GM23338 (cell line): ENCODE data around the gene DNAJC4. TPM values are rescaled to one million over a fixed set of nuclear protein-coding genes. Genes with fewer than 3 reads are reported as not detected.

ENCODE experiments used
- ATAC-seq: fragments of 200-7000 bp; cut with Tn5 transposase; 3 replicates; pipeline ENCODE4 v1.9.1; 2020
- DNase-seq: peaks from one replicate; pipeline ENCODE4 v3.0.0-alpha.2; 2015; ENCODE audit warnings: low spot score
- H2AFZ ChIP-seq: fragments of 200-600 bp; sonication (generic); 2 replicates; pipeline ENCODE4 v1.8.0; 2016; ENCODE audit warnings: antibody characterized with exemption, mild to moderate bottlenecking, moderate library complexity
- H3F3A ChIP-seq: fragments of 200-600 bp; sonication (generic); replicated peaks from 2 replicates; pipeline ENCODE4 v1.8.0; 2017; ENCODE audit warnings: antibody characterized with exemption, mixed run types, low read depth
- H3K27ac ChIP-seq: fragments of 200-600 bp; sonication (generic); 2 replicates; pipeline ENCODE4 v1.6.1; 2016; ENCODE audit warnings: low read depth
- H3K27me3 ChIP-seq: fragments of 200-600 bp; sonication (generic); 2 replicates; pipeline ENCODE4 v1.8.0; 2016; ENCODE audit warnings: mild to moderate bottlenecking, mixed run types, moderate library complexity; ENCODE audit not compliant: insufficient read depth
- H3K36me3 ChIP-seq: fragments of 200-600 bp; sonication (generic); 2 replicates; pipeline ENCODE4 v1.8.0; 2016; ENCODE audit warnings: mild to moderate bottlenecking; ENCODE audit not compliant: insufficient read depth
- H3K4me1 ChIP-seq: fragments of 200-600 bp; sonication (generic); 2 replicates; pipeline ENCODE4 v1.8.0; 2016; ENCODE audit warnings: mild to moderate bottlenecking, moderate library complexity; ENCODE audit not compliant: insufficient read depth
- H3K4me2 ChIP-seq: fragments of 200-600 bp; sonication (generic); 2 replicates; pipeline ENCODE4 v1.7.1; 2017; ENCODE audit warnings: mixed run types
- H3K4me3 ChIP-seq: fragments of 200-600 bp; sonication (generic); 2 replicates; pipeline ENCODE4 v1.6.1; 2016; ENCODE audit warnings: mixed run types
- H3K79me2 ChIP-seq: fragments of 200-600 bp; sonication (generic); replicated peaks from 2 replicates; pipeline ENCODE4 v1.8.0; 2017; ENCODE audit warnings: mild to moderate bottlenecking; ENCODE audit not compliant: insufficient read depth
- H3K9me2 ChIP-seq: fragments of 200-600 bp; sonication (generic); 2 replicates; pipeline ENCODE4 v1.8.0; 2017; ENCODE audit not compliant: insufficient read depth
- H4K20me1 ChIP-seq: fragments of 200-600 bp; sonication (generic); replicated peaks from 2 replicates; pipeline ENCODE4 v1.8.0; 2017; ENCODE audit warnings: mild to moderate bottlenecking; ENCODE audit not compliant: insufficient read depth
- H3K27ac Mint-ChIP-seq: 2 replicates; pipeline ENCODE4 v1.8.0; 2020; ENCODE audit warnings: inconsistent platforms, mild to moderate bottlenecking, moderate library complexity, mixed read lengths
- H3K27me3 Mint-ChIP-seq: 3 replicates; pipeline ENCODE4 v1.8.0; 2022; ENCODE audit warnings: low read depth, mild to moderate bottlenecking, moderate library complexity, mixed read lengths, inconsistent platforms; ENCODE audit not compliant: insufficient read depth, poor library complexity
- H3K36me3 Mint-ChIP-seq: 3 replicates; pipeline ENCODE4 v1.8.0; 2021; ENCODE audit warnings: low read depth, mild to moderate bottlenecking, inconsistent platforms, moderate library complexity, mixed read lengths
- H3K4me1 Mint-ChIP-seq: 3 replicates; pipeline ENCODE4 v1.8.0; 2020; ENCODE audit warnings: mild to moderate bottlenecking, inconsistent platforms, mixed read lengths
- H3K4me3 Mint-ChIP-seq: 3 replicates; pipeline ENCODE4 v1.8.0; 2021; ENCODE audit warnings: moderate library complexity, mild to moderate bottlenecking, inconsistent platforms, mixed read lengths
- H3K9me3 Mint-ChIP-seq: 3 replicates; pipeline ENCODE4 v1.8.0; 2020; ENCODE audit warnings: moderate library complexity, mild to moderate bottlenecking, inconsistent platforms, mixed read lengths
- CREB1 ChIP-seq: fragments of 250-450 bp; sonication (Bioruptor Pico); IDR thresholded peaks from 2 replicates; pipeline ENCODE4 v1.5.0; 2020; ENCODE audit warnings: low read depth, mild to moderate bottlenecking, moderate library complexity
- EZH2 ChIP-seq: fragments of 200-600 bp; sonication (generic); IDR thresholded peaks from one replicate; pipeline ENCODE4 v1.8.0; 2017; ENCODE audit warnings: antibody characterized with exemption, mild to moderate bottlenecking, low read depth; ENCODE audit not compliant: unreplicated experiment
- EZH2phosphoT487 ChIP-seq: fragments of 200-600 bp; sonication (generic); IDR thresholded peaks from one replicate; pipeline ENCODE4 v1.8.1; 2018; ENCODE audit warnings: antibody characterized with exemption; ENCODE audit not compliant: unreplicated experiment
- JUNB ChIP-seq: IDR thresholded peaks from one replicate; pipeline ENCODE4 v1.6.1; 2016; ENCODE audit warnings: antibody characterized with exemption; ENCODE audit not compliant: unreplicated experiment
- NANOG ChIP-seq: IDR thresholded peaks from 2 replicates; pipeline ENCODE4 v1.6.1; 2016; ENCODE audit warnings: antibody characterized with exemption, borderline replicate concordance
- POLR2AphosphoS5 ChIP-seq: IDR thresholded peaks from 2 replicates; pipeline ENCODE4 v1.6.1; 2016; ENCODE audit warnings: antibody characterized with exemption, low read depth
- STAT1 ChIP-seq: IDR thresholded peaks from one replicate; pipeline ENCODE4 v1.6.1; 2016; ENCODE audit warnings: antibody characterized with exemption; ENCODE audit not compliant: unreplicated experiment
- ZNF114 ChIP-seq: fragments of 250-450 bp; sonication (Bioruptor Pico); IDR thresholded peaks from 2 replicates; pipeline ENCODE4 v1.5.0; 2020; ENCODE audit warnings: mild to moderate bottlenecking, moderate library complexity
- ZNF331 ChIP-seq: fragments of 250-450 bp; sonication (Bioruptor Pico); IDR thresholded peaks from 2 replicates; pipeline ENCODE4 v1.5.0; 2020; ENCODE audit warnings: low read depth, mild to moderate bottlenecking, moderate library complexity
- polyA plus RNA-seq: library from polyadenylated mRNA; unstranded; fragments of >200 nt; fragmentation: Nextera tagmentation; extraction: Ambion mirVana; gene quantifications from 2 replicates; pipeline ENCODE4 v1.2.1, GENCODE V29; 2016
- total RNA-seq: library from RNA; depleted of rRNA; stranded (reverse); fragments of >200 nt; shearing (Covaris generic); gene quantifications from 2 replicates; pipeline ENCODE4 v1.2.3, GENCODE V29; 2014
- TF ChIP-seq, protein P1 (sequence below), 2 experiments: fragments of 200-600 bp in 1 of 2; sonication (generic) in 1 of 2; conservative IDR thresholded peaks; 2 replicates each; pipeline versions ENCODE4 v1.5.1 to v1.6.1; 2016 to 2017; ENCODE audit warnings: antibody characterized with exemption in 2 of 2, low read depth in 2 of 2, mild to moderate bottlenecking in 2 of 2, moderate library complexity in 1 of 2
- TF ChIP-seq, protein P2 (sequence below): fragments of 250-450 bp; sonication (Bioruptor Pico); IDR thresholded peaks from 2 replicates; pipeline ENCODE4 v1.5.0; 2020; ENCODE audit warnings: mild to moderate bottlenecking, moderate library complexity
- TF ChIP-seq, protein P3 (sequence below): IDR thresholded peaks from one replicate; pipeline ENCODE4 v1.6.1; 2018; ENCODE audit warnings: antibody characterized with exemption; ENCODE audit not compliant: unreplicated experiment
- TF ChIP-seq, protein P4 (sequence below): IDR thresholded peaks from 2 replicates; pipeline ENCODE4 v1.6.1; 2016; ENCODE audit warnings: antibody characterized with exemption

The DNAJC4 gene
- total and polyA plus RNA-seq, 2 experiments from 2014 or later, result 10.5 to 34.4 TPM

GRCh38 chr11:64207256-64208085 lies 22.9 kb upstream of the DNAJC4 start:
- DNase-seq, result peak; percentile 34

More at GRCh38 chr11:64207256-64208085, 22.9 kb upstream of the DNAJC4 start:
- peaks cover 31% of the 10 kb centered on the region for H3F3A ChIP-seq
- H3K4me1 Mint-ChIP-seq, result peaks cover 18% of the 10 kb centered on the region
- H2AFZ ChIP-seq, result no peak overlapping the region
- peak overlapping the region; percentile 56; the same call in 1 of the 2 replicates for H3K27ac Mint-ChIP-seq
- no peaks in the 10 kb centered on the region for H3K27me3 ChIP-seq
- H3K4me1 ChIP-seq, result no peaks in the 10 kb centered on the region; the same call in 1 of the 2 replicates
- H3K79me2 ChIP-seq, result no peaks in the 10 kb centered on the region
- TF ChIP-seq, protein P1, sequence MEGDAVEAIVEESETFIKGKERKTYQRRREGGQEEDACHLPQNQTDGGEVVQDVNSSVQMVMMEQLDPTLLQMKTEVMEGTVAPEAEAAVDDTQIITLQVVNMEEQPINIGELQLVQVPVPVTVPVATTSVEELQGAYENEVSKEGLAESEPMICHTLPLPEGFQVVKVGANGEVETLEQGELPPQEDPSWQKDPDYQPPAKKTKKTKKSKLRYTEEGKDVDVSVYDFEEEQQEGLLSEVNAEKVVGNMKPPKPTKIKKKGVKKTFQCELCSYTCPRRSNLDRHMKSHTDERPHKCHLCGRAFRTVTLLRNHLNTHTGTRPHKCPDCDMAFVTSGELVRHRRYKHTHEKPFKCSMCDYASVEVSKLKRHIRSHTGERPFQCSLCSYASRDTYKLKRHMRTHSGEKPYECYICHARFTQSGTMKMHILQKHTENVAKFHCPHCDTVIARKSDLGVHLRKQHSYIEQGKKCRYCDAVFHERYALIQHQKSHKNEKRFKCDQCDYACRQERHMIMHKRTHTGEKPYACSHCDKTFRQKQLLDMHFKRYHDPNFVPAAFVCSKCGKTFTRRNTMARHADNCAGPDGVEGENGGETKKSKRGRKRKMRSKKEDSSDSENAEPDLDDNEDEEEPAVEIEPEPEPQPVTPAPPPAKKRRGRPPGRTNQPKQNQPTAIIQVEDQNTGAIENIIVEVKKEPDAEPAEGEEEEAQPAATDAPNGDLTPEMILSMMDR (conservative IDR thresholded peaks at IDR 0.05; ENCODE audit: low read depth in 2 of 2), result no peak
- TF ChIP-seq POLR2AphosphoS5 (no peak), ZNF114 (no peak), JUNB (no peak), EZH2phosphoT487 (no peak), NANOG (no peak), CREB1 (no peak), STAT1 (no peak), EZH2 (no peak), ZNF331 (CRISPR knock-in tag) (no peak)
- TF ChIP-seq, protein P2, sequence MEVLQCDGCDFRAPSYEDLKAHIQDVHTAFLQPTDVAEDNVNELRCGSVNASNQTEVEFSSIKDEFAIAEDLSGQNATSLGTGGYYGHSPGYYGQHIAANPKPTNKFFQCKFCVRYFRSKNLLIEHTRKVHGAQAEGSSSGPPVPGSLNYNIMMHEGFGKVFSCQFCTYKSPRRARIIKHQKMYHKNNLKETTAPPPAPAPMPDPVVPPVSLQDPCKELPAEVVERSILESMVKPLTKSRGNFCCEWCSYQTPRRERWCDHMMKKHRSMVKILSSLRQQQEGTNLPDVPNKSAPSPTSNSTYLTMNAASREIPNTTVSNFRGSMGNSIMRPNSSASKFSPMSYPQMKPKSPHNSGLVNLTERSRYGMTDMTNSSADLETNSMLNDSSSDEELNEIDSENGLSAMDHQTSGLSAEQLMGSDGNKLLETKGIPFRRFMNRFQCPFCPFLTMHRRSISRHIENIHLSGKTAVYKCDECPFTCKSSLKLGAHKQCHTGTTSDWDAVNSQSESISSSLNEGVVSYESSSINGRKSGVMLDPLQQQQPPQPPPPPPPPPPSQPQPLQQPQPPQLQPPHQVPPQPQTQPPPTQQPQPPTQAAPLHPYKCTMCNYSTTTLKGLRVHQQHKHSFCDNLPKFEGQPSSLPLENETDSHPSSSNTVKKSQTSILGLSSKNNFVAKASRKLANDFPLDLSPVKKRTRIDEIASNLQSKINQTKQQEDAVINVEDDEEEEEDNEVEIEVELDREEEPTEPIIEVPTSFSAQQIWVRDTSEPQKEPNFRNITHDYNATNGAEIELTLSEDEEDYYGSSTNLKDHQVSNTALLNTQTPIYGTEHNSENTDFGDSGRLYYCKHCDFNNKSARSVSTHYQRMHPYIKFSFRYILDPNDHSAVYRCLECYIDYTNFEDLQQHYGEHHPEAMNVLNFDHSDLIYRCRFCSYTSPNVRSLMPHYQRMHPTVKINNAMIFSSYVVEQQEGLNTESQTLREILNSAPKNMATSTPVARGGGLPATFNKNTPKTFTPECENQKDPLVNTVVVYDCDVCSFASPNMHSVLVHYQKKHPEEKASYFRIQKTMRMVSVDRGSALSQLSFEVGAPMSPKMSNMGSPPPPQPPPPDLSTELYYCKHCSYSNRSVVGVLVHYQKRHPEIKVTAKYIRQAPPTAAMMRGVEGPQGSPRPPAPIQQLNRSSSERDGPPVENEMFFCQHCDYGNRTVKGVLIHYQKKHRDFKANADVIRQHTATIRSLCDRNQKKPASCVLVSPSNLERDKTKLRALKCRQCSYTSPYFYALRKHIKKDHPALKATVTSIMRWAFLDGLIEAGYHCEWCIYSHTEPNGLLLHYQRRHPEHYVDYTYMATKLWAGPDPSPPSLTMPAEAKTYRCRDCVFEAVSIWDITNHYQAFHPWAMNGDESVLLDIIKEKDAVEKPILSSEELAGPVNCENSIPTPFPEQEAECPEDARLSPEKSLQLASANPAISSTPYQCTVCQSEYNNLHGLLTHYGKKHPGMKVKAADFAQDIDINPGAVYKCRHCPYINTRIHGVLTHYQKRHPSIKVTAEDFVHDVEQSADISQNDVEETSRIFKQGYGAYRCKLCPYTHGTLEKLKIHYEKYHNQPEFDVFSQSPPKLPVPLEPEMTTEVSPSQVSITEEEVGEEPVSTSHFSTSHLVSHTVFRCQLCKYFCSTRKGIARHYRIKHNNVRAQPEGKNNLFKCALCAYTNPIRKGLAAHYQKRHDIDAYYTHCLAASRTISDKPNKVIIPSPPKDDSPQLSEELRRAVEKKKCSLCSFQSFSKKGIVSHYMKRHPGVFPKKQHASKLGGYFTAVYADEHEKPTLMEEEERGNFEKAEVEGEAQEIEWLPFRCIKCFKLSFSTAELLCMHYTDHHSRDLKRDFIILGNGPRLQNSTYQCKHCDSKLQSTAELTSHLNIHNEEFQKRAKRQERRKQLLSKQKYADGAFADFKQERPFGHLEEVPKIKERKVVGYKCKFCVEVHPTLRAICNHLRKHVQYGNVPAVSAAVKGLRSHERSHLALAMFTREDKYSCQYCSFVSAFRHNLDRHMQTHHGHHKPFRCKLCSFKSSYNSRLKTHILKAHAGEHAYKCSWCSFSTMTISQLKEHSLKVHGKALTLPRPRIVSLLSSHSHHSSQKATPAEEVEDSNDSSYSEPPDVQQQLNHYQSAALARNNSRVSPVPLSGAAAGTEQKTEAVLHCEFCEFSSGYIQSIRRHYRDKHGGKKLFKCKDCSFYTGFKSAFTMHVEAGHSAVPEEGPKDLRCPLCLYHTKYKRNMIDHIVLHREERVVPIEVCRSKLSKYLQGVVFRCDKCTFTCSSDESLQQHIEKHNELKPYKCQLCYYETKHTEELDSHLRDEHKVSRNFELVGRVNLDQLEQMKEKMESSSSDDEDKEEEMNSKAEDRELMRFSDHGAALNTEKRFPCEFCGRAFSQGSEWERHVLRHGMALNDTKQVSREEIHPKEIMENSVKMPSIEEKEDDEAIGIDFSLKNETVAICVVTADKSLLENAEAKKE (CRISPR knock-in tag), result no peak
- TF ChIP-seq, protein P3, sequence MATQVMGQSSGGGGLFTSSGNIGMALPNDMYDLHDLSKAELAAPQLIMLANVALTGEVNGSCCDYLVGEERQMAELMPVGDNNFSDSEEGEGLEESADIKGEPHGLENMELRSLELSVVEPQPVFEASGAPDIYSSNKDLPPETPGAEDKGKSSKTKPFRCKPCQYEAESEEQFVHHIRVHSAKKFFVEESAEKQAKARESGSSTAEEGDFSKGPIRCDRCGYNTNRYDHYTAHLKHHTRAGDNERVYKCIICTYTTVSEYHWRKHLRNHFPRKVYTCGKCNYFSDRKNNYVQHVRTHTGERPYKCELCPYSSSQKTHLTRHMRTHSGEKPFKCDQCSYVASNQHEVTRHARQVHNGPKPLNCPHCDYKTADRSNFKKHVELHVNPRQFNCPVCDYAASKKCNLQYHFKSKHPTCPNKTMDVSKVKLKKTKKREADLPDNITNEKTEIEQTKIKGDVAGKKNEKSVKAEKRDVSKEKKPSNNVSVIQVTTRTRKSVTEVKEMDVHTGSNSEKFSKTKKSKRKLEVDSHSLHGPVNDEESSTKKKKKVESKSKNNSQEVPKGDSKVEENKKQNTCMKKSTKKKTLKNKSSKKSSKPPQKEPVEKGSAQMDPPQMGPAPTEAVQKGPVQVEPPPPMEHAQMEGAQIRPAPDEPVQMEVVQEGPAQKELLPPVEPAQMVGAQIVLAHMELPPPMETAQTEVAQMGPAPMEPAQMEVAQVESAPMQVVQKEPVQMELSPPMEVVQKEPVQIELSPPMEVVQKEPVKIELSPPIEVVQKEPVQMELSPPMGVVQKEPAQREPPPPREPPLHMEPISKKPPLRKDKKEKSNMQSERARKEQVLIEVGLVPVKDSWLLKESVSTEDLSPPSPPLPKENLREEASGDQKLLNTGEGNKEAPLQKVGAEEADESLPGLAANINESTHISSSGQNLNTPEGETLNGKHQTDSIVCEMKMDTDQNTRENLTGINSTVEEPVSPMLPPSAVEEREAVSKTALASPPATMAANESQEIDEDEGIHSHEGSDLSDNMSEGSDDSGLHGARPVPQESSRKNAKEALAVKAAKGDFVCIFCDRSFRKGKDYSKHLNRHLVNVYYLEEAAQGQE, result no peak
- TF ChIP-seq, protein P4, sequence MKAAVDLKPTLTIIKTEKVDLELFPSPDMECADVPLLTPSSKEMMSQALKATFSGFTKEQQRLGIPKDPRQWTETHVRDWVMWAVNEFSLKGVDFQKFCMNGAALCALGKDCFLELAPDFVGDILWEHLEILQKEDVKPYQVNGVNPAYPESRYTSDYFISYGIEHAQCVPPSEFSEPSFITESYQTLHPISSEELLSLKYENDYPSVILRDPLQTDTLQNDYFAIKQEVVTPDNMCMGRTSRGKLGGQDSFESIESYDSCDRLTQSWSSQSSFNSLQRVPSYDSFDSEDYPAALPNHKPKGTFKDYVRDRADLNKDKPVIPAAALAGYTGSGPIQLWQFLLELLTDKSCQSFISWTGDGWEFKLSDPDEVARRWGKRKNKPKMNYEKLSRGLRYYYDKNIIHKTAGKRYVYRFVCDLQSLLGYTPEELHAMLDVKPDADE, result no peak
- H3K27me3 Mint-ChIP-seq, result peaks cover 18% of the 10 kb centered on the region
- peaks cover 43% of the 10 kb centered on the region for H3K36me3 Mint-ChIP-seq
- H4K20me1 ChIP-seq, result peaks cover 11% of the 10 kb centered on the region
- H3K27ac ChIP-seq, result no peak overlapping the region
- no peak for ATAC-seq
- H3K4me2 ChIP-seq, result no peak overlapping the region
- peaks cover 21% of the 10 kb centered on the region for H3K36me3 ChIP-seq
- no peaks in the 10 kb centered on the region for H3K9me3 Mint-ChIP-seq
- no peak overlapping the region for H3K4me3 Mint-ChIP-seq
- H3K4me3 ChIP-seq, result no peak overlapping the region
- no peaks in the 10 kb centered on the region for H3K9me2 ChIP-seq
